Epithelial cell of prostate (primary cell): ENCODE data around the gene LCLAT1.

Experiments
- DNase-seq: peaks from one replicate; pipeline ENCODE4 v3.0.0-alpha.2; 2011; ENCODE audit warnings: low read depth, low spot score
- H3K27ac ChIP-seq: fragments of 450-650 bp; 2 replicates; pipeline ENCODE4 v1.5.1; 2017; ENCODE audit warnings: mild to moderate bottlenecking

LCLAT1 gene

DNA sequence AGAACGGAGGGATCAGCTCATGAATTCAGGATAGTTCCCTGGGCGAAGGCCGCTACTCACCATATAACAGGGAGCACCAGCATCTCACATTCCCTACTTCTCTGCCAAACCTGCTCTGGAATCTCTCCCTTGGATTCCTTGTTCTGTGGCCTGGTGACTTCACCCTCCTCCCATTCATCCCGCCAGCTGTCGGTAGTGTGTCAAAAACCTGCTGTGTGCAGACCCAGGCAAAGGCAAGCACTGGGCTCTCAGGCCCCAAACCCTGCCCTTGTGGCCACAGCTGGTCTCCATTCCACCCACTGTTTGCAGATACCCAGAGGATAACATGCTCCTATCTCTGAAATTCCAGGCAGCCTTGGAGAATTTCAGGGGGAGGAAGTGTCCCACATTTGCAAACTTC, 208.6 kb downstream of the LCLAT1 start:
- H3K27ac ChIP-seq, result no peak overlapping the region
- no peak for DNase-seq

DNA sequence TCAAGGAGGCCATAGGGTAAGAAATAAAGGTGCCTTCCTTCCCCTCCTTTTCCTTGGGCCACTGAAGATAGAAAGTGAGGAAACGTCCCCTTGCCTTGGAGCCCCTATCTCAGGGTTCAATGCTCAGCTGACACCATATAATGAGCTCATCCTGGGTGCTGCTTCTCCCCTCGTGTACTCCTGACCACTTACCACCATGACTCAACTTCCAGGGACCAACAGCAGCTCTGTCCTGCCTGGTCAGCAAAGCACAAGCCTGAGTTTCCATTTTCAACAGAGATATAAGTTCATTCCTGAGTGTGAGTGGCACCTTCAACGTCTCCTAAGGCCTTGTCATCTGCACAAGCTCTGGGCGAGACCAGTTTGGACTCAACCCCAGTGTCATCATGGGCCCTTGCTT, 209.0 kb downstream of the LCLAT1 start:
- DNase-seq, result no peak

DNA sequence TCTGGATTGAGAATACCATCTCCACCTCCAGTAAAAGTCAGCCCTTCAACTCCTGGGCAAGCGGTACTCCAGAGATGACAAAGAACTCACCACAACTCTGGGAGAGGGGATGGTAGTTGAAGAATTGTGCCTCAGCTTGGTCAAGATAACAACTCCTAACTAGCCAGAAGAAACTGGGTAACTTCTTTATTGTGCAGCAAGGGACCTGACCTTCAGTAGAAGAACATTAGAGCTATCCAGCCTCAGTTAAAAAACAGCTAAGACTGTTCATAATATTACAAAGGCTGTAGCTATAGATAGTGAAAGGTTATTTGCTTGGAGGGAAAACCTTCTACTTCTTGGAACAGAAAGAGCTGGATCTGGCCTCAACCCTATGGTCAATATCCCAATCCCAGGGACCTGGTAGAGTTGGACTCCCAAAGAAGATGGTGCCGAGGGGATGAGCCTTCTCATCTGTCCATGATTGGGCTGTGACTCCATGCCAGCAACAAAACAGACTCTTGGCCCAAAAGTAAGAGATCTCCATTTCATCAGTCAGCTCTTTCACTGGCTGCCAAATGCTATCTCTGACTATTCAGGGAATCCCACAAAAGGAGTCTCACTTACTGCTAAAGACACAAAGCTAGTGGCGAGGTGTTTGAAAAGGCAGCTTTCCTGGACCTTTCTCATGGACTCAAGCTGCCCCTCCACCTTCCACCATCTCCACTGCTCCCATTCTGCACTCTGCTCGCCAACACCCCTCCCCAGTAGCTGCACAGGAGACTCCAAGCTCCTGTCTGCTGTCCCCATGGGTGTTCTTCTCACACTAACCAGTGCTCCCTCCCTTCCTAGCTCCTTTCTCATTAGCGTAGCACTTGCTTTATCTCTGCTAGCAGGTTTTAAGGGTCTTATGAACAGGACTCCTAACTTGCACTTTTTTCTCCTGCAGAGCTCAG, 214.4 kb downstream of the LCLAT1 start:
- DNase-seq, result no peak
- H3K27ac ChIP-seq, result no peak overlapping the region

More for the DNA sequence above, 209.0 kb downstream of the LCLAT1 start:
- H3K27ac ChIP-seq, result no peak overlapping the region

DNA sequence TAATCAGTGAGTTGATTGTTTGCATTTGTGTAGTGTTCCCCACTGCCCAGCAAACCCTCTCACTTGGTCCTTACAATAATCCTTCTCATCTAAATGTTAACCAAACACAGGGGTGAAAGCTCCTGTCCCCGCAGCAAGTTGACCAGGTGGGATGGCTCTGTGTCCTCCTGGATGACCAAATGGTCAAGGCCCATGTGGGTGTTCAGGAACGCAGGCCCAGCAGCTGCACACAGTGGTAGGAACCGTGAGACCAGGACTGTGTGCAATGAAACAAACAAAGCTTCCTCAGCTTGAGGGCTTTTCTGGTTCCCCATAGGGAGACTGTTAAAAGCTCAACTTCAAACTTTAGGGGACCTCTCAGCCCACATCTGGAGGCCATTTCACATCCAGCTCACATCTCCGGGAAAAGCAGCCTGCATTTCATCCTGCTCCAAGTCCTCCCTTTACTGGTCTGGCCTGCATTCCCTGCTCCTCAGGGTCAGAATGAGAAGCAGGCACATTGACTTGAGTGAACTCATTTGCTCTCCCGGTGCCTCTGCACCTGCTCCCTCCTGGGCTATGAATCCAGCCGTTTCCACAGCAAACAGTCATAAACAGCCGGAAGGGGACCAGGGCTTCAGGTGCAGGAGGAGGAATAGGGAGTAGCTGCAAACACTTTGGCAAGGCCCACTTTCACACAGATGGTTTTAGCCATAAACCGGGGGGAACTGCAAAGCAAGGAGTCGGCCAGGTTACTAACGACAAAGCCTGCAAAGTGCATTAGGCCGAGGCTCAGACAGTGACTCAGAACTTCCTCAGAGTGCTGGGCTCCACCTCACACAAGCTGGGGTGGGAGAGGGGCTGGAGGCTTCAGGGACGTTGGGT, 215.5 kb downstream of the LCLAT1 start:
- DNase-seq, result no peak
- H3K27ac ChIP-seq, result no peak overlapping the region

DNA sequence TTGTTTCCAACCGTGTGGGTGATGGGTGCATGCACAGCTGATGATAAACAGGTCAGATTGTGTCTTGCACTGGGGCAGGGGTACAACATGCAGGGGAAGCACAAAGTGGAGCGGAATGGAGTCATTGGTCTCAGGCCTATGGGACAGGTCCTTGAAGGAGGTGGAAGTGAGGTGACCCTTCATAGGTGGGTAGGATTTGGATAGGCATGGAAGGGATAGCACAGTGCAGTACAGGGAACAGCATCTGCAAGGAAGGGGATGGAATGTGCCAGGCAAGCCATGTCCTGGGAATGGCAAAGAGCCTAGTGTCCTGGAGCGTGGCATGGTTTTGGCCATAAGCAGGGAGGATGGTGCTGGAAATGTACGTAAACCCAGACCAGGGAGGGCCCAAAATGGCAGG, 216.3 kb downstream of the LCLAT1 start:
- no peak for DNase-seq
- H3K27ac ChIP-seq, result peak overlapping the region; percentile 100

DNA sequence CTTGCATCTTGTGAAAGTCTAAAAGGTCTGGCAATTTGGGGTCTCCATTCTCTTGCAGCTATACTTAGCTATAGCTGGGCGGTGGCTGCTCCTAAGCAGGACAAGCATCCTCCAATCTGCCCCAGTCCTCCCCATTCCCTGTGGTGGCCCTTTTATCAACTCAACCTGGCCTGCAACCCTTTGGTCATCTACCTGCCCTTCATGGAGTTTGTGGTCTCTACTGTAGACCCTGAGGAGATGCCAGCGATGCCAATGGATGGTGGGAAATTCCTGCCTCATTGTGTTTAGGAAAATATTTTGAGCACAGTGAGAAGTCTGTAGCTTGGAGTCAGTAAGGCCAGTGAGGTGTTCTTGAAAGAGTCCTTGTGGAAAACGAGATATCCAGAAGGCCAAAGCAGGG, 216.8 kb downstream of the LCLAT1 start:
- no peak for DNase-seq
- H3K27ac ChIP-seq, result peak overlapping the region; percentile 100

DNA sequence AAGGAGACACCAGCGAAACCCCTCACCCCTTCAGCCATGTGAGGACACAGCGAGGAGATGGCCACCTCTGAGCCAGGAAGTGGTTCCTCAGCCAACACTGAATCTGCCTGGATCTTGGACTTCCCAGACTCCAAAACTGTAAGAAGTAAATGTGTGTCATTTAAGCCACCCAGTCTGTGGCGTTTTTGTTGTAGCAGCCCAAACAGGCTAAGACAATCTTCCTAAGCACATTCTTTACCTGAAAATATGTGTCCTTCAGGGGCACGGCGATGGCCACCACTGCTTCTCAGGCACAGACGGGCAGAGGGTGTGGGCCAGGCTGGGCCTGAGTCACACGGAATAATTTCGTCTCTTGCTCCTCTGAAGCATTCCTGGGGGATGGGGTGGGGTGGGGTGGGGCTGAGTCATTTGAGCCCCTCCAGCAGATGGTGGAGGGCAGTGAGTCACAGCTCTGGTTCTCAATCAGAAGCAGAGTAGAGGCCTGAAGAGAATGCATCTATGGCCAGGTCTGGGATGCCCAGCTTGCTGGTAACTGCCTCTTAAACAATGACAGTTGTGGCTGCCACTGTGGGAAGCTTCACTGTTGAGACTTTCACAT, 217.8 kb downstream of the LCLAT1 start:
- DNase-seq, result peak; percentile 86
- H3K27ac ChIP-seq, result peak overlapping the region; percentile 100

DNA sequence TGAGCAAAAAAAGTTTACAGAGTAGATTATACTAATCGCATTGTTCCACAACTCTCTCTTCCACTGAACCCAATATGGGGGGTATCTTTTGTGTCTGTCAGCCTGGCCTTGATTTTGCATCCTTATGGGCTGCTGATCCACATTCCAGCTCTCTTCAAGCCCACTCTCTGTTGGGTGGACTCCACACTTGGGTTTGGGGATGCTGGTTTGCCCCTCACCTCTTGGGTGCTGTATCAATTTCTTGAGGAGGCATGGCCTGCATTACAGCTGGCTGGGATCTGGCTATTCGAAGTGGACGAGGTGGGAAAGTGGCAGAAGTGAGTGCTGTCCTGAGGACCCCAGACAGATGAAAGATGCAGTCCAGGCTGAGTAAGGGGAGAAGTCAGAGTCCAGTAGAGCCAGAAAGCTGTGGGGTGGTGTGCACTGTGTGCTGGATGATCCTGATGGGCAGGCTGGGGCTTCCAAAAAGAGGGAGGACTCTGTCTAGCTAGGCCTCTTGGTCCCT, 218.8 kb downstream of the LCLAT1 start:
- H3K27ac ChIP-seq, result peak overlapping the region; percentile 100
- no peak for DNase-seq

DNA sequence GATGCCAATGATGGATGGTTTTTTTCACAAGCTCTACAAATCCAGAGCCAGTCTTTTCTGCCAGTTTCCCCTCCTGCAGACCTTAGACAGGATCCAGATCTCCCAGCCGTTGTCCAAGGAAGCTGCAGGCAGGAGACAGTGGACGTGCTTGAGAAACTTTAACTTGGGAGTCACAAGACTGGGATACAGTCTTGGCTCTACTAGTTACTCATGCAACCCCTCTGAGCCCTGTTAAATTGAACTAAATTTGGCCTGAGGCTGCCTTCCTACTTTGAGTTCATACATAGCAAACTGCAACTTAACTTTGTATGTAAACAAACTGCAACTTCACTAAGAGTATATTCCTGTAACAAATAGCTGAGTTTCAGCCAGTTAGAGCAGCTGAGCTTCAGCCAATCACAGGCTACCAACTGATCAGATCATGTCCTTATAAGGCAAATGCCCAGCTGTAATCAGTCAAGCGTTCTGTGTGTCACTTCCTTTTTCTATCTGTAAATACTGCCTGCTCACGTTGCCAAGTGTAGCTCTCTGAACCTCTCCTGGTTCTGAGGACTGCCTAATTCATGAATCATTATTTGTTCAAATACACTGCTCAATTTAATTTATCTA, 219.3 kb downstream of the LCLAT1 start:
- H3K27ac ChIP-seq, result peak overlapping the region; percentile 100
- DNase-seq, result peak; percentile 98

DNA sequence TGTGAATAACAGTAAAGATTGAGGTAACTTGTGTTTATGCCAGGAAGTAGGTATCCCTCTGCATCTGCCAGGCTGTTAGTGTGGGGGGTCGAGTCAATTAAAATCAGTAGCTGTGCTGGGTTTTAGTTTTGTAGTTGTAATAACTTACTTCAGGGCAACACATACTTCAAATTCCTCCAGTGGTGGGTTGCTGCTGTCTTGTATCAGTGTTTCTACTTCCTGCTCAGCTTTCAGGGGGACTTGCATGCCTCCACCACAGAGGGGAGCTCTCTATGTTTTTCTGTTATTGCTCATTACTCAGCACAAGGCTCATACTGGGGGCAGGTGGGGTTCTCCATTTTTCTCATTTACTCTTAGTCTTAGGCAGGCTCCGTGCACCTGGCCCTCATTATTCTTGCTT, 223.4 kb downstream of the LCLAT1 start:
- H3K27ac ChIP-seq, result no peak overlapping the region
- DNase-seq, result no peak

DNA sequence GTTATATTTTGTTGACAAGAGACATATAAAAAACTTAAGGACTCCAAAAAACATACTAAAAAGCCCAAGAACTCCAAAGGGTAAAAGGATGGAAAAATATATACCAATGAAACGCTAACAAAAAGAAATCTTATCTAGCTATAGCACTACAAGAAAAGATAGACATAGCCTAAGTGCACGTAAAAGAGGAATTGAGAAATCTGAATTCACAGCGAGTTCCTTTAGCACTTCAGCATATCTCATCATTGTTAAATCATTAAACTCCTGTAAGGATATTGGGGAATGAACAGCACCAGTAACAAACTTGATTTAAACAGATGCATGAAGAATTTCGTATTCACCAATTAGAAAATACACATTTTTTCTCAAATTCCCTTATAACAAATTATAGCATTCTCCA, 226.1 kb downstream of the LCLAT1 start:
- no peak overlapping the region for H3K27ac ChIP-seq

DNA sequence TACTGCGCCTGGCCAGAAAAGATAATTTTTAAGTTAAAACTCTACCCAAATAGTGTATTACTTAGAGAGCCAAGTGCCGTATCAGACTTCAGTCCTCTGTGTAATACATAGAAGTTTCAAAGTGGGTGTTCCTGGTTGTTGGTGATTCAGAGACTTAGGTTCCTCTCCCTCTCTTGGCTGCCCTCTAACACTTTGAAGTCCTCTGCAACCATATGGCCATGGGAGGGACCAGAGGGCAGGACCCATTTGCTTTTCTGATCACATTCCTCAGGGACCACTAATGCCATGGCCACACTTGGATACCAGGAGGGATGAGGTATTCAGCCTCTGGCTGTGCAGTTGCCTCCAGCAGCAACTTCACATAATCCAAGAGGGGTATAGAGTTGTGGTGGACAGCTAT, 228.7 kb downstream of the LCLAT1 start:
- no peak for DNase-seq
- H3K27ac ChIP-seq, result no peak overlapping the region

More for the DNA sequence above, 226.1 kb downstream of the LCLAT1 start:
- DNase-seq, result no peak

DNA sequence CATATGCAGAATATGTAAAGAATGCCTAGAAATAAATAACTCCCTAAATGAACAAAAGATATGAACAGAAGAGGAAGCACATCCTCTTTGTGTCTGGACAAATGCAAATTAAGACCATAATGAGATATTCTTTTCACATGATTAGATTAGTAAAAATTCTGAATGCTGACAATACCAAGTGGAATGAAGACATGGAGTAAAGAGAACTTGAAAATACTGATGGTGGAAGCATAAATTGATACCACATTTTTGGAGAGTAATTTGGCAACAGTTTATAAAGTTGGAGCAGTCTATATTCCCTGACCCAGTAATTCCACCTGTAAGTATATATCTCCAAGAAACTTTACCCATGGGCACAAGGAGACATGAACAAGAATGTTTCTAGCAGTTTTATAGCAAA, 230.2 kb downstream of the LCLAT1 start:
- DNase-seq, result no peak
- H3K27ac ChIP-seq, result no peak overlapping the region

DNA sequence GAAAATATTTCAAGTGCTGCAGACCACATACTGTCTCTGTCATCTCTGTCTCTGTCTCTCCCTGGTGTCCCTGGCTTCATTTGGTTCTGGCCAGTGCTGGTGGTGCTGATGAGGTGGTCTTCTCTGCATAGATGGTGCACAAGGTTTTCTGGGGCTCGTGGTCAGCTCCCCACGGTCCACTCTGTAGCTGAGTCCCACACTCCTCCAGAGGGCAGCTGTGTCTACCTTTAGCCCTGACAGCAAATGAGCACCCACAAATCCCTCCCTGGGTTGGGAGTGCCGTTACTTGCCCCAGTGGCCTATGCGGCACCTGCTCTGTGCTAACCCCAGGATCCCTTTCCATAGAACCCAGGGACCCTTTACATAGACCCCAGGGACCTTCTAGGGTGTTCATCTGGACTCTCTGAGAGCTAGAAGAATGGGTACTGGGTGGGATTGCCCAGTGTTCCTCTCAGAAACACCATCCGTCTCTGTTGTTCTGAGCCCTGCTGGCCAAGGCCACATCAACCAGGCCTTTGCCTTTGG, 230.9 kb downstream of the LCLAT1 start:
- DNase-seq, result no peak

DNA sequence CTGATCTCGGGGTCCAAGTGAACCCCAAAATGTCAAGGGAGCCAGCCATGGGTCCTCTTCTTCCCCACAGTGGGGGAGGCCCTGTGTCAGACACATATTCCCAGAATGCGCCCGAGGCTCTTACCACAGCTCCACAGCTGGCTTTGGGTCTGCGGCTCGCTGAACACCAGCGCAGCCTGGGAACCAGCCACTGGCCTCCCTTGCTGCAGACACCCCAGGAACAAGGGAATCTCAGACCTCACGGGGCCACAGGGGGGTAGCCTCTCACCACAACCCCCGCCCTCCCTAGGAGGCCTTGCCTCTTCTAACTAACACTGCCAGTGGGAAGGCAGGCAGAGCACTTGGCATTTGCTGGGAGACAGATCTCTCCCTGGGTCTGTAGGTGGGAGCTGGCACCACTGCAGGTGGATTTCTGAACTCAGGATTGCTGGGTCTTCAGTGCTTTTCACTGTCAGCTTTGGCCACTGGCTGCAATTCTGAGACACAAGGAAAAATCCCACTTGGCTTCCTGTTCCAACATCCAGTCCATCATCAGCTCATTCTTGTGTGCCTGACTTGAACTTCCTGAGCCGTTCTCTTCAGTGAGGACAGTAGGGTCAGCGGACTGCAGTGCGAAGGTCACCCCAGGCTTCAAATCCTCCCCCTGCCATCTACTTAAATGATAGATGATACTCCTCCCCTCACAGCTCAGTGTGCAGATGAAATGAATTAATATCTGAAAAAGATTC, 231.5 kb downstream of the LCLAT1 start:
- no peak overlapping the region for H3K27ac ChIP-seq
- no peak for DNase-seq

More for the DNA sequence above, 230.9 kb downstream of the LCLAT1 start:
- H3K27ac ChIP-seq, result no peak overlapping the region

DNA sequence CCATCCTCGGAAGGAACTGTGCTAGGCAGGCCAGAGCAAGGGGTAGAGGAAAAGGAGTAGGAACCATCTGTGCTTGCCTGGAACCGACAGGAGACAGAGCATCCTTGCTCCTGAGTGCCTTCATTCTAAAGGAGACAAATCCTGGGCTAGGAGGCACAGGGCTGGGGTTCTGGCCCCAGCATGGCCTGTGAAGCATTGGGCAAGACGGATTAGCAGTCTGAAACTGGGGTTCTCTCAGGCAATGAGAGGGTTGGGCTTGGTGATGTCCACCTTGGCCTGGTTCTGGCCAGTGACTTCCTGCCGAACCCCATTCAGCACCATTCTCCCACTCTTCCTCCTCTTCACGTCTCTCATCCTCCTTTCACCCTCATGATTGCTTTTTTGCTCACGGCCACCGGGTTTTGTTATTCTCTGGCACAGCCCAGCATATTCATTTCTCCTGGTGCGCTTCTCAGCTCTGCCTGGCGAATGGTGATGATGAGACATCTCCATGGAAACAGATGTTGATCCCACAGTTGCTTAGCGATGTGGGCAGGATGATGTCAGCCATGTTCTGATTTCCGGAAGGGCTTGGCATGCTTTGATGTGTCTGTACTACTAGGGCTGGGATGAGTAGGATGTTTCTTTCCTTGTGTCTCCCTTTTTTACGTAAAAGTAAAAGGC, 232.5 kb downstream of the LCLAT1 start:
- no peak for DNase-seq
- H3K27ac ChIP-seq, result no peak overlapping the region

DNA sequence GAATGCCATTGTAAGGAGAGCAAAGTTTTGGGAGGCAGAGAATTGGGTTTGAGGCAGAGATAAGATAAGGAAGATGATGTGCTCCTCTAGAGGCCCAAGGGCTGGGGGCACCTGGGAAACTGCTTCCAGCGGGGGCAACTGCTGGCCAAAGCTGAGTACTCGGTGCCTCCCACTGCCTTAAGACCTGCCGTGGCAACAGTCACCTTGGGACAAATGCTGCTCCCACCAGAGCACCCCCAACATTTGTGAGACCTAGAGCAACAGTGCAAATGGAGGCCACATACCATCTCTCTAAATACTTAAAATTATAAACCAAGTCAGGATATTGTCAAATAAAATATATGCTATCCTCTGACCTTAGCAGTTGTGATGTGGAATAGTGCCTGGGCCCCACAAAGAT, 233.1 kb downstream of the LCLAT1 start:
- H3K27ac ChIP-seq, result no peak overlapping the region
- DNase-seq, result no peak

DNA sequence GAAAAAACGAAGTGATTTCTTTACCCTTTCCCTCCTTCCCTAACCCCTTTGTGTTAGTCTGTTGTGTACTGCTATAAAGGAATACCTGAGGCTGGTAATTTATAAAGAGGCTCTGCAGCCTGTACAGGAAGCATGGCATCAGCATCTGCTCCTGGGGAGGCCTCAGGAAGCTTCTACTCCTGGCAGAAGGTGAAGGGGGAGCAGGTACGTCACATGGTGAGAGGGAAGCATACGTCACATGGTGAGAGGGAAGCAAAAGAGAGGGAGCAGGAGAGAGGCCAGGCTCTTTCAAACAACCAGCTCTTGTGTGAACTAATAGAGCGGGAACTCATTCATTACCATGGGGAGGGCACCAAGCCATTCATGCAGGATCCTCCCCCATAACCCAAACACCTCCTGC, 234.0 kb downstream of the LCLAT1 start:
- DNase-seq, result no peak
- H3K27ac ChIP-seq, result no peak overlapping the region
